Keratinocyte (primary cell): ENCODE results near the gene CYP46A1. TPM values are rescaled to one million over a fixed set of nuclear protein-coding genes. Genes with fewer than 3 reads are reported as not detected.

Experiments used
- DNase-seq: peaks from one replicate; pipeline ENCODE4 v3.0.0-alpha.2; 2011; ENCODE audit warnings: low read depth, missing footprints, low spot score
- FAIRE-seq: peaks from 2 replicates; lab custom pipeline; 2011; peaks lifted over from hg19 to GRCh38; lab: Jason Lieb, UNC
- H2AFZ ChIP-seq: 2 replicates; pipeline ENCODE4 v1.6.0; 2012; ENCODE audit warnings: low read length, control low read depth, inconsistent platforms; ENCODE audit not compliant: control insufficient read depth
- H3K27ac ChIP-seq: 2 replicates; pipeline ENCODE4 v1.5.1; 2011; ENCODE audit warnings: low read length; ENCODE audit not compliant: control insufficient read depth, insufficient read depth
- H3K27me3 ChIP-seq: 3 replicates; pipeline ENCODE4 v1.6.0; 2011; ENCODE audit warnings: low read length; ENCODE audit not compliant: control insufficient read depth, insufficient read depth; ENCODE audit errors: extremely low read depth
- H3K36me3 ChIP-seq, 2 experiments: 2 replicates in 1 of 2; 3 replicates in 1 of 2; pipeline ENCODE4 v1.5.1; 2011; ENCODE audit warnings: low read length in 2 of 2, mild to moderate bottlenecking in 1 of 2; ENCODE audit not compliant: control insufficient read depth in 2 of 2, insufficient read depth in 2 of 2; ENCODE audit errors: extremely low read depth in 1 of 2
- H3K4me1 ChIP-seq: 3 replicates; pipeline ENCODE4 v1.5.1; 2011; ENCODE audit warnings: low read length; ENCODE audit not compliant: control insufficient read depth, insufficient read depth; ENCODE audit errors: extremely low read depth
- H3K4me2 ChIP-seq: 3 replicates; pipeline ENCODE4 v1.6.0; 2011; ENCODE audit warnings: low read depth, low read length; ENCODE audit not compliant: control insufficient read depth, insufficient read depth; ENCODE audit errors: extremely low read depth
- H3K4me3 ChIP-seq, 3 experiments: fragments of 200-600 bp in 1 of 3; sonication (generic) in 1 of 3; 2 replicates in 2 of 3; 3 replicates in 1 of 3; pipeline ENCODE4 v1.5.1; 2011 to 2016; ENCODE audit warnings: low read length in 3 of 3, mild to moderate bottlenecking in 3 of 3, control low read depth in 2 of 3, inconsistent platforms in 1 of 3, low read depth in 1 of 3, mixed read lengths in 1 of 3, mixed run types in 1 of 3, moderate library complexity in 1 of 3; ENCODE audit not compliant: control insufficient read depth in 2 of 3, insufficient read depth in 2 of 3; ENCODE audit errors: extremely low read depth in 1 of 3
- H3K79me2 ChIP-seq: 2 replicates; pipeline ENCODE4 v1.6.0; 2012; ENCODE audit warnings: low read length; ENCODE audit not compliant: control insufficient read depth, insufficient read depth
- H3K9ac ChIP-seq: 3 replicates; pipeline ENCODE4 v1.6.0; 2011; ENCODE audit warnings: low read length; ENCODE audit not compliant: control insufficient read depth, insufficient read depth; ENCODE audit errors: extremely low read depth
- H3K9me1 ChIP-seq: 3 replicates; pipeline ENCODE4 v1.6.0; 2011; ENCODE audit warnings: low read length; ENCODE audit not compliant: control insufficient read depth, insufficient read depth; ENCODE audit errors: extremely low read depth
- H3K9me3 ChIP-seq: 2 replicates; pipeline ENCODE4 v1.5.1; 2012; ENCODE audit warnings: low read depth, low read length; ENCODE audit not compliant: control insufficient read depth
- H4K20me1 ChIP-seq: 3 replicates; pipeline ENCODE4 v1.6.0; 2011; ENCODE audit warnings: low read length; ENCODE audit not compliant: control insufficient read depth, insufficient read depth; ENCODE audit errors: extremely low read depth
- EZH2 ChIP-seq: IDR thresholded peaks from one replicate; pipeline ENCODE4 v1.6.1; 2012; ENCODE audit warnings: inconsistent platforms, mild to moderate bottlenecking, low read length, moderate library complexity
- dilution Hi-C: fragments of 300-500 bp; cut with MboI; formaldehyde crosslinking; loops from one replicate; pipeline ENCODE4 v1.7.0; 2020; ENCODE audit warnings: low sequenced_read_pairs; ENCODE audit not compliant: extremely low pct_ligation_motif_present
- polyA plus RNA-seq, 5 experiments: library from polyadenylated mRNA; depleted of rRNA in 3 of 5; stranded (reverse) in 3 of 5; stranded (forward) in 1 of 5; unstranded in 1 of 5; fragments of >200 nt; gene quantifications; 1 replicate in 1 of 5; 2 replicates in 3 of 5; 3 replicates in 1 of 5; pipeline versions ENCODE4 v1.2.1 to v1.2.3, GENCODE V29; 2011 to 2012; ENCODE audit warnings: missing spikeins in 2 of 5, low read depth in 1 of 5, low replicate concordance in 1 of 5
- TF ChIP-seq, protein P1 (sequence below), 3 experiments: IDR thresholded peaks in 1 of 3; conservative IDR thresholded peaks in 1 of 3; optimal IDR thresholded peaks in 1 of 3; 2 replicates in 2 of 3; 3 replicates in 1 of 3; pipeline versions ENCODE3 to v1.5.1; 2011; ENCODE audit warnings: low read length in 3 of 3, mild to moderate bottlenecking in 3 of 3, moderate library complexity in 2 of 3, control low read depth in 1 of 3, inconsistent platforms in 1 of 3; ENCODE audit not compliant: insufficient read depth in 2 of 3; ENCODE audit errors: extremely low read depth in 1 of 3

The CYP46A1 gene
- polyA plus RNA-seq, 1 donor (not counting 4 experiments of a cell fraction or from before 2014, with no cell fraction given) = 0.01 TPM

DNA sequence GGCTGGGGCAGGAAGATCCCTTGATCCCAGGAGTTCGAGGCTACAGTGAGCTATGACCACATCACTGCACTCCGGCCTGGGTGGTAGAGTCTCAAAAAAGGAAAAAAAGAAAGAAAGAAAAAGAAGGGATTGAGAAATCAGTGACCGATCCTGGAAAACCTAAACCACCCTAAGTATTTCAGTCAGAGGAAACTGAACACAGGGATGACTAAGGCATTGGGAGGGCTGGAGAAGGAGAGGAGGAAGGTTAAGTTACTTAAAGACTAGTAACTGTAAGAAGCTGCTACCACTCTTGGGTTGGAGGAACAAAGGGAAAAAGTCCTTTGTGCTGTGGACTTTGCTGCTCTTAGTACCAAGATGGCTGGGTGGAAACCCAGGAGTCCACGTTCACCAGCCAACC is 28.6 kb upstream of the CYP46A1 start:
- peaks cover 3% of the 10 kb centered on the region for H4K20me1 ChIP-seq
- FAIRE-seq (no peak), DNase-seq (no peak)
- no peak overlapping the region for H3K4me3 ChIP-seq
- TF ChIP-seq EZH2 = no peak
- TF ChIP-seq, protein P1, sequence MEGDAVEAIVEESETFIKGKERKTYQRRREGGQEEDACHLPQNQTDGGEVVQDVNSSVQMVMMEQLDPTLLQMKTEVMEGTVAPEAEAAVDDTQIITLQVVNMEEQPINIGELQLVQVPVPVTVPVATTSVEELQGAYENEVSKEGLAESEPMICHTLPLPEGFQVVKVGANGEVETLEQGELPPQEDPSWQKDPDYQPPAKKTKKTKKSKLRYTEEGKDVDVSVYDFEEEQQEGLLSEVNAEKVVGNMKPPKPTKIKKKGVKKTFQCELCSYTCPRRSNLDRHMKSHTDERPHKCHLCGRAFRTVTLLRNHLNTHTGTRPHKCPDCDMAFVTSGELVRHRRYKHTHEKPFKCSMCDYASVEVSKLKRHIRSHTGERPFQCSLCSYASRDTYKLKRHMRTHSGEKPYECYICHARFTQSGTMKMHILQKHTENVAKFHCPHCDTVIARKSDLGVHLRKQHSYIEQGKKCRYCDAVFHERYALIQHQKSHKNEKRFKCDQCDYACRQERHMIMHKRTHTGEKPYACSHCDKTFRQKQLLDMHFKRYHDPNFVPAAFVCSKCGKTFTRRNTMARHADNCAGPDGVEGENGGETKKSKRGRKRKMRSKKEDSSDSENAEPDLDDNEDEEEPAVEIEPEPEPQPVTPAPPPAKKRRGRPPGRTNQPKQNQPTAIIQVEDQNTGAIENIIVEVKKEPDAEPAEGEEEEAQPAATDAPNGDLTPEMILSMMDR (optimal IDR thresholded peaks at IDR 0.05 in 1 of 3, IDR thresholded peaks at IDR 0.05 in 1 of 3, conservative IDR thresholded peaks at IDR 0.05 in 1 of 3; ENCODE audit: extremely low read depth in 1 of 3, insufficient read depth in 2 of 3, low read length in 3 of 3) = no peak
- H3K36me3 ChIP-seq = no peaks in the 10 kb centered on the region
- H3K4me2 ChIP-seq = no peak overlapping the region
- H3K27ac ChIP-seq = no peak overlapping the region
- H2AFZ ChIP-seq = no peak overlapping the region
- H3K4me1 ChIP-seq = no peaks in the 10 kb centered on the region
- H3K9me1 ChIP-seq = no peaks in the 10 kb centered on the region
- H3K27me3 ChIP-seq = peaks cover 52% of the 10 kb centered on the region
- H3K9me3 ChIP-seq = no peaks in the 10 kb centered on the region
- H3K9ac ChIP-seq = no peak overlapping the region
- dilution Hi-C loops = no loop called here
- H3K79me2 ChIP-seq = no peaks in the 10 kb centered on the region

DNA sequence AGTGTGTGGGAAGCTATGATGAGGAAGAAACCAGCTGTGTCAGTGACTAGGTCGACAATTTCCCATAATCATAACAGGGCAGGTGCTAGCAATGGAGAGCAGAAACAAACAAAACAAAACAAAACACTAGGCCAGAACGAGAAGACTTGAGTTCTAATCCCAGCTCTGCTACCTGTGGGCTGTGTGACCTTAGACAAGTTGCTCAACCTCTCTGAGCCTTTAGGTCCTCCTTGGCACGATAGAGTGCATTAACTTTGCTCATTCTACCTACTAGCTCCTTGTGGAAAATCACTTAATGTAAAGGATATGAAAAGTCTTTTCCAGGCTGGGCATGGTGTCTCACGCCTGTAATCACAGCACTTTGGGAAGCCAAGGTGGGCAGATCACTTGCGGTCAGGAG is 27.9 kb upstream of the CYP46A1 start:
- FAIRE-seq = no peak
- Histone ChIP-seq H3K27ac (no peak overlapping the region), H3K4me3 (no peak overlapping the region), H3K9me3 (no peaks in the 10 kb centered on the region), H4K20me1 (peaks cover 3% of the 10 kb centered on the region), H3K4me2 (no peak overlapping the region), H3K36me3 (no peaks in the 10 kb centered on the region), H3K9ac (no peak overlapping the region), H3K79me2 (no peaks in the 10 kb centered on the region), H3K27me3 (peaks cover 58% of the 10 kb centered on the region), H3K9me1 (no peaks in the 10 kb centered on the region), H2AFZ (no peak overlapping the region), H3K4me1 (no peaks in the 10 kb centered on the region)
- no peak for DNase-seq
- TF ChIP-seq, protein P1 (optimal IDR thresholded peaks at IDR 0.05 in 1 of 3, IDR thresholded peaks at IDR 0.05 in 1 of 3, conservative IDR thresholded peaks at IDR 0.05 in 1 of 3; ENCODE audit: extremely low read depth in 1 of 3, insufficient read depth in 2 of 3, low read length in 3 of 3) = no peak
- TF ChIP-seq EZH2 = no peak
- dilution Hi-C loops = no loop called here
